ENCODE data around the gene GADL1.
A peak's percentile ranks its signal among the peaks of the same experiment; 100 is the strongest.

The GADL1 gene

DNA sequence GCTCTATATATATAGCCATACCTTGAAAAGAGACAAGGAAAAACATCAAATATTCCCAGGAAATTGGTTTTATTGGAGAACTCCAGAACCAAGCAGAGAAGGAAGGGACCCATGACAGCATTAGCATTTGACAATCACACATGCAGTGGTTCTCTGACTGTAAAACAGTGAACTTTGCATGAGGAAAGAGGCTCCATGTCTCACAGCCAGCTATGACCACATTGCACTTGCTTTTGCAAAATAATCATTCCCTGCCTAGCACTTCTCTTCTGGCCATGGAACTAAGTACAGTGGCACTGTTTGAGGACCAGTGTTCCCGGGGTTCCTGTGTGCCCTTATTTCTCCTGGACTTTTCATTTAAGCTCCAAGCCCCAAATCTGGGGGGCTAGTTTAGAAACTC, 202.5 kb downstream of the GADL1 start:
- DNase-seq = no peak

DNA sequence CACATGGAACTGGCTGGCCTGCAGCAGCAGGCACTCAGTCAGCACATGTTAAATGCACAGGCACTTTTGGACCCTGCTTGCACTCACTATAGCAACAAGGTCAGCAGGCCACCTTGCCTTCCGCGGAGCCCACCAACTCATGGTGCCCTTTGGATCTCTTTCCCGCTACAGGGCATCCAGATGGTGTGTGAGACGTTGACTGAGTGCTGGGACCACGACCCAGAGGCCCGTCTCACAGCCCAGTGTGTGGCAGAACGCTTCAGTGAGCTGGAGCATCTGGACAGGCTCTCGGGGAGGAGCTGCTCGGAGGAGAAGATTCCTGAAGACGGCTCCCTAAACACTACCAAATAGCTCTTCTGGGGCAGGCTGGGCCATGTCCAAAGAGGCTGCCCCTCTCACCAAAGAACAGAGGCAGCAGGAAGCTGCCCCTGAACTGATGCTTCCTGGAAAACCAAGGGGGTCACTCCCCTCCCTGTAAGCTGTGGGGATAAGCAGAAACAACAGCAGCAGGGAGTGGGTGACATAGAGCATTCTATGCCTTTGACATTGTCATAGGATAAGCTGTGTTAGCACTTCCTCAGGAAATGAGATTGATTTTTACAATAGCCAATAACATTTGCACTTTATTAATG, 203.1 kb downstream of the GADL1 start:
- no peak for DNase-seq

DNA sequence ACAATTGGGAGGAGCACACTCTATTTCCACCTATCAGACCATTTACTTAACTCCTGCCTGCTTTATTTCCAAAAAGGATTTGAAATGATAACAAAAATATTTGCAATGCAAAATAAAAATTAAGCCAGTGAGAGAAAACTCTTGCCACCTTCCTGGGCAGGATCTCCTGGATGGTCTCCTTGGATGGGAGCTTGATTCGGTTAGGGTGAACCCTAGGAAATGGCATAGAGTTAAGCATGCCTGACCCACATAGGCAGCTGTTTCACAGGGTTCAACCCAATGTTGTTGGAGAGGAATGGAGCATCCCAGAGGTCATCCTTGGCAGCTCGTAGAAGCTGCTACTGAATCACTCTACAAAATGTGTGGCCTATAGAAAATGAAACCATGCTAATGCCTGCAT, 204.3 kb downstream of the GADL1 start:
- DNase-seq = no peak

DNA sequence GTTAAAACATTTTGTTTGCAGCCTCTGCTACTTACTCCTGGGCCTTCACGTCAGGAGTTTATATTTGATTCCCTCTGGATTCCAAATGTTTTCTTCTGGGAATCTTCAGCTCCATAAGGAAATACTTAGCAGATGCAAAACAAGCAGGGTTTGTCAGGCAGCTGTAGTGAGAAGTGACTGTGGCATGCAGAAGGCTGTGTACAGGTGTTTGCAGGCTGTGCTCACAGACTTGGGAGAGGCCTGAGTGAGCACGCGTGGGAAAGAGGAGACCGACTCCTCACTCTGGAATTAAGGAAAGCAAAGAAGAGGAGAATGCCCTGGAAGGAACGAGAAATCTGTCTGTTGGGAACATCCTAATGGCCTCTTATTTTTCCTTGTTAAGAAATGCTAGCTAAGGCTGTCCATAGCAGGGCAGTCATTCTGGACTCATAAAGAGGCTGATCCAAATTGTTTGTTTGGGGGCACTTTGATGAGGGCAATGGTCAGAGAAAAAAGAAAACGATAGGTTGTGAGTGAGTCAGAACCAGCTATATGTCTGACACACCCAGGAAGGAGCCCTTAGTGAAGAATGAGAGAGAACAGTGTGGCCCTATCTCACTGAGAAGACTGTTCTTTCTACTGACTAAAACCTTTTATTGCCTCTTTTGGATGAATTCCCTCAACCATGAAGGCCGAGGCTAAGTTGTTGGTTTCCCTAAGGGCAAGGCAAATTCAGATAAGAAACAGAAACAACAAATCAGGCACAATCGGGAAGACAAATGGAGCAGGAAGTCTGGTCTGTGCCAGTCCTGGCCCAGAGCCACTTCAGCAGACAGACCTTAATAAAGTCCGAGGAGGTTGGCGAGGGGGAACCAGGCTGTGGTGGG, 205.5 kb downstream of the GADL1 start:
- DNase-seq = peak; percentile 12

DNA sequence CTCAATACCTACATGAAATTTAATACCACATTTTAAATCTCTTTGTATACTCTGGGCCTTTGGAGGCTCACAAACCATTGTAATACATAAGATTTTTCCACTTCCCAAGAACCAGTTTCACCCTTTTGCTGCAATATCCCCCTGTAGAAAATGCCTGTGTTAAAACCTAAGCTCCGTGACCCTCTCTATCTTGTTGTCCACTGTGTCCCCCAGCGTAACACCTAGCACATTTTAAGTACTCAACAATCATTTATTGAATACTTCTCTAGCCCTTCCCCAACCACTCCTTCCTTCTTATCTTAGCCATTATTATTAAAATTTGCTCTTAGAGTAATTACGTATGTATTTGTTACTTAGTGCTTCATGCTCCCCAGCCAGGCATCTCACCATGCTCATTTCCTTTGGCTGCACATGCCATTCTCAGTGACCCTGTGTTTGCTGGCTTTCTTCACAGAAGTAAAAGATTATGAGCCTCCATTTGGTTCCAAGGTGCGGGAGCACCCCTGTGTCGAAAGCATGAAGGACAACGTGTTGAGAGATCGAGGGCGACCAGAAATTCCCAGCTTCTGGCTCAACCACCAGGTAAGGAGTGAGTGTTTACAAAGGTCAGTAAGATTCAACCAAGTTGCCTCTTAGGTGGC, 206.4 kb downstream of the GADL1 start:
- no peak for DNase-seq

DNA sequence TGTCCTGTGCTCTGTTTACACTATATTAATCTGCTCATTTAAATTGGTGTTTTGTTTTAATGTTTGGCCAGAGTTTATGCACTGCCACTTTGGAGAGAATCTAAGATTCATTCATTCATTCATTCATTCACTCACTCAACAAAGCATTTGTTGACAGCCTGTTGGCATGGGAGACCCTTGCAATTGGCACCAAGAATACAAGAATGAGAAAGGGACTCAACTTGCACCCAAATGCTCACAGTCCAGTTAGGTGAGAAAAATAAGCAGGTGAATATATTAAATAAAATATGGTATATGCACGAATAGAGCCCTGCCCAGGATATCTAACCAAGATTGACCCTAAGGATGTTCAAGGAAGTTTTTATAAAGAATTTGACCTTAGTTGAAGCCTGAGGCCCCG, 207.7 kb downstream of the GADL1 start:
- no peak for DNase-seq

DNA sequence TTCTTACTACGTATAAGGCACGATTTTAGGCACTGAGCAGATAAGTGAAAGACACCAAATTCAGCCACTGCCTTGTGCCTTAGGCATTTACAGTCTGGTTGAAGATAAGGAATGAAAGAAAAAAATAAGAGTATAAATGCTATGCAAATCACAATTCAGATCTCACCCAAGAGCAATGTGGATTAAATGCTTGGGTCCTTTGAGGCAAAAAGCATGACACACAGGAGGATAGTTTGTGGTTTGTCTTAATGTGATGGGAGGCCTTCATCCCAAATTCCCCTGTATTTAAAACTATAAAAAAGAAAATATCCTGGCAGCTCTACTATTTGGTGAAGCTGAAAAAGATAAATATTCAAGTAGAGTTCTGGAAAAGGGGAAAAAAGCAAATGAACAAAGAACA, 208.3 kb downstream of the GADL1 start:
- DNase-seq = no peak

DNA sequence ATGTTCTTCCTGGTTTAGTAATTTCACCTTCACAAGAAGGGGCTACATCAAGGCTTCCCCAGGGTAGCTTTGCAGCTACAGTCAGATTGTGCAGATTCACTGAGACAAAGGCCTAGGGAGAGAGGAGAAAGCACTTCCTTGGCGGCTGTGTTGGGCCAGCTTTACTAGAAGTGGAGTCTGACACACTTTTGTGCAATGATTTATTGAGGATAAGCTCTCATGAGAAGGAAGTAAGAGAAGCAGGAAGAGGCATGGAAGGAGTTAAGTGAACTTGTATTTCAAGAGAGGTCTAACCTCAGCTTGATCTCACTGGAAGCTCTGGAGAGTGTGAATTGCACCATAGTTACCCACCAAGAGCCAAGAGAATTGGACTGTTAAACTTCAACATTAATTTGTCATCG, 209.2 kb downstream of the GADL1 start:
- DNase-seq = no peak

DNA sequence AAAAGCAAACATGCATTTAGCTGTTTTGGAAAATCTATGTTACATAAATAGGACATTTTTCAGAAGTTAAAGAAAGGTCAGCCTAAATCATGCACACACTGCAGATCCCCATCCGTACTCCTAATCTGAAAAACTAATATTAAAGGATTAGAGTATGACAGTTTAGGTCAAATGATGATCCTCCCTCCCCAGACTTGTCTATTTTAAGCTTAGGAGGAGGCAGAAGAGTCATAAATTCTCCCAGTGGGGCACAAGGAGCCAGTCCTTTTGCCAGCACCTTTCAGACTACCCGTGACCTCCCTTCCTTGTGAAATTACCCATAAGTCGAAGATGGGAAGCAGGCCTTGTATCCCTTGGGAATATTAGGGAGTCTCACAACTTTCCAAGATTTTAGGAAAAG, 210.1 kb downstream of the GADL1 start:
- DNase-seq = no peak

DNA sequence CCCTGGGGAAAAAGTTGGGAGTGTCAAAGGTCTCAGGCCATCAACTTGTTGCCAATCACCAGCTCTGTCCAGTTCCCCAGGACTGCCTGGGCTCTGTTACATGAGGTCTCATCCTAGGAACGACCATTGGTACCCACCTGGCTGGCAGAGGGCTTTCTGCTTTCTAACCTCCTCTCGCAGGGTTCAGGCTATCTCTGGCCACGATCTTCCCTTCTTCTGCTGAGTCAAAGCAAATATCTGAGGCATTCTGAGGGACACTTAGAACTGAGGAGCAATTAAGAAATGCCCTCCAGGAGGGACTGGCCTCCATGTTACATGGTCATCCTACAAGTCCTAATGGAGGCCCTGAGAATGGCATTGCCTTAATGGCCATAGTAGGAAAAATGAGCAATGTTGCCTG, 210.7 kb downstream of the GADL1 start:
- no peak for DNase-seq

DNA sequence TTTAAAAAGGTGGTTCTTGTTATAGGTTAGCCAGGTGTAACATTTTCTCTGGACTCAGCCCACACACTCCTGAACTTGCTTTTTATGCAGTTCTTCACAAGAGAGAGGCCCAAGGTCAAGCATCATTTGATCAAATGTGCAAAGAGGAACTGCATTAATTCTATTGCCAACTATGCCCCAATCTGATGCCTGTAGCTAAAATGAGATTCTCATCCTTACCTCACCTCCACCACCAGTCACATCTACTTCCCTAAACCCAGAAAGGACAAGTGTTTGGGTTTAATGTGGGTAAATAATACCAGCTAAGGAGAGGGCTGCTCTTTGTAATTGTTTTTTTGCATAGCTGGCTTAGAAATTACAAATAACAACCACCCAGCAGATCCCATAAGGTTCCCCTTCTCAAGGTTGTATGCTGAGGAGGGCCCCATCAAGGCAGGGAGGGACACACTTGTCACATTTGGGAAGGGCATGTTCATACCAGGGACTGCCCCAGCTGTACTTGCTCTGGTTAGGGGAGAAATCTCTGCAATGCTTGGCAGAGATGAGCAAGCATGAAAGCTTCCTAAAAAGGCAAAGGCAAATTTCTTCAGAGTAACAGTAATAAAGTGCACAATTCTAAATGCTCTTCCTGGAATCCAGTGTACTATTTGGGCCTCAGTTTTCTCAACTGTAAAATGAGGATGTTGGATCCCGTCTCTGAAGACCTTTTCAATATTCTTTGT, 211.9 kb downstream of the GADL1 start:
- no peak for DNase-seq

DNA sequence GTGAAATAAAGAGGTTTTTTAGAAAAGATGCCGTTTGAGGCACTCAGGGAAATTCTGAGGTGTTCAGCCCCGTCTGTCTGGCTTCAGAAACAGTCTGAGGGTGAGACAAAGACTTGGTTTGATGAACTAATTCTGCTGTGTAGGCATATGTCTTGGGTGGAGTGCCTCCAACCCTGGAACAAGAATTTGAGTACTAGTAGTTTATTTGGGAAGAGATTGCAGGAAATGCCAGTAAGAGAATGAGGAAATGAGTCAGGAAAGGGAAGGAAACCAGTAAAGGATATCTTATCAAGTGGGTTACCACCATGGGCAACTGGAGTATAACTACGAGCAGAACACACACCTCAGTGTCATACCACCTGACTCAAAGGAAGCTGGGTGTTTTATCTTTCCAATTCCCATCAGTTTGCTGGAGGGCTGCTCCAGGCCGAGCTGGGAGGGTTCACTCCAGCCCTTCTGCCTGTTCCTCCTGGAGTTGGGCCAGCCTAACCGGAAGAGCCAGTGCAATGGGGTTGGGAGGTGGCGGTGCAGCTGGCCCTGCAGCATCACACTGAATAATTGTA, 212.7 kb downstream of the GADL1 start:
- peak; percentile 48 for DNase-seq

DNA sequence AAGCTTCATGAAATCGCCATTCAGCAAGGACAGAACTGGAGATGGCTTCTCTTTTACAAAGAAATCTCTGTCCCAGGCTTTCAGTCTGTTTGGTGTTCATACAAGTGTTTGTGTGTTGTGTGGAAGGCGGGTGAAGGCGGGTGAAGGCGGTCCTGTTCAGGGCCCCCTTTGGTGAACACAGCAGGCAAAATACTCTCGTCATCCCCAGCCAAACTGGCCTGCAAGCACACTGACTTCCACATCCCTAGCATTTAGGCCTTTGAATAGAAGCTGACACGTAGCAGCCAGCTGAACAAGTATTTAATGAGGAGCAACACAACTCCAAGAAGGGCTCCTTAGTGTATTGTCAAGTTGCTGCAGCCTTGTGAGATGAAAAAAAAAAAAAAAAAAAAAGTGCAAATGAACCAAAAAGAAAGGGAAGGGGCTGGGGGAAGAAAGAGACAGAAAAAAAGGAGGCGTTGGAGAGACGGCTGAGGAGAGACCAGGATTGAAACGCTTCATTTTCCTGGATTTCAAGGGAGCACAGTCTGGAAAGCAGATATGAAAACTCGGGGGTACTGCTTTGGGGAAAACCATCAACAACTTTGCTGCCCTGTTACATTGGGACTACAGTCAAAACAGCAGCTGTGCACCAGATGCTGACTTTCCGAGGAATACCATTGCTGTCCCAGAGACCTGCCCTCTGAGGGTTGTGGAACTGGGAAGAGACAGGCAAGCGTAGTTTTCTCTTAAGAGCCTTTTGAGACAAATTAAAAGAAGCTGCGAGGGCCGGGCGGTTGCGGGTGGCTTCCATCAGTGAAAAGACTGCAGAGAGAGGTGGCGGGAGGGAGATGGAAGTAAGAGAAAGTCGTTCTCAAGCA, 213.4 kb downstream of the GADL1 start:
- peak; percentile 82 for DNase-seq

DNA sequence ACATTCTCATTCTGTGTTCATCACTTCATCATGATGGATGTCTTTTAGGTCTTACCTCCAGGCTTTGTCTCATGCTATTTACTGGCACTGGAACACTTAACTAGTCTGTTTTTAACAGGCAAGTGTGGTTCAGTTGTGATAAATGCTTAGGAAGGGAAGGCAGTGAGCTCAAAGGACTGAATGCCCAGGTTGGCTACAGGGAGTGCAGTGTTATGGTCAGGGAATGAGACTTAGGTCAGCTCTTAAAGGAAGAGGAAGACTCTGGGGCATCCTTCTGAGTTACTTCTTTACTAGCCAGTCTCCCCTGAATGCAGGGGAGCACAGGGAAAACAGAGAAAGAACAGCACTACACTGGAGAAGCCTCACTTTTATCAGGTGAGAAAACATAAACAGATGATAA, 215.4 kb downstream of the GADL1 start:
- DNase-seq = no peak

DNA sequence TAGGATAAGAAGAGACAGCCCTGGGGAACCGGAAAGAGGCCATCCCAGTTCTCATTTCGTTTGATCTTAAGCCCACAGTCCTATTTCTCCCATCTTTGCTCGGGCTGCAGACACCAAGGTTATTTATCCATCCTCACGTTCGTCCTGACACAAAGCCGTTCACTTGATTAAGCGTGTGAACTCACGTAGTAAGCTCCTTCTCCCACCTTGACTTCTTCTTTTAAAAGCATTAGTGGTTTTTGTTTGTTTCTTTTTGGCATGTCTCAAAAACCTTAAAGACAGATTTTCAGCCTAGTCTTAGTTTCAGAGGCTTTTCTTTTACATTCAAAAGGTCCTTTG, 217.1 kb downstream of the GADL1 start:
- no peak for DNase-seq

DNA sequence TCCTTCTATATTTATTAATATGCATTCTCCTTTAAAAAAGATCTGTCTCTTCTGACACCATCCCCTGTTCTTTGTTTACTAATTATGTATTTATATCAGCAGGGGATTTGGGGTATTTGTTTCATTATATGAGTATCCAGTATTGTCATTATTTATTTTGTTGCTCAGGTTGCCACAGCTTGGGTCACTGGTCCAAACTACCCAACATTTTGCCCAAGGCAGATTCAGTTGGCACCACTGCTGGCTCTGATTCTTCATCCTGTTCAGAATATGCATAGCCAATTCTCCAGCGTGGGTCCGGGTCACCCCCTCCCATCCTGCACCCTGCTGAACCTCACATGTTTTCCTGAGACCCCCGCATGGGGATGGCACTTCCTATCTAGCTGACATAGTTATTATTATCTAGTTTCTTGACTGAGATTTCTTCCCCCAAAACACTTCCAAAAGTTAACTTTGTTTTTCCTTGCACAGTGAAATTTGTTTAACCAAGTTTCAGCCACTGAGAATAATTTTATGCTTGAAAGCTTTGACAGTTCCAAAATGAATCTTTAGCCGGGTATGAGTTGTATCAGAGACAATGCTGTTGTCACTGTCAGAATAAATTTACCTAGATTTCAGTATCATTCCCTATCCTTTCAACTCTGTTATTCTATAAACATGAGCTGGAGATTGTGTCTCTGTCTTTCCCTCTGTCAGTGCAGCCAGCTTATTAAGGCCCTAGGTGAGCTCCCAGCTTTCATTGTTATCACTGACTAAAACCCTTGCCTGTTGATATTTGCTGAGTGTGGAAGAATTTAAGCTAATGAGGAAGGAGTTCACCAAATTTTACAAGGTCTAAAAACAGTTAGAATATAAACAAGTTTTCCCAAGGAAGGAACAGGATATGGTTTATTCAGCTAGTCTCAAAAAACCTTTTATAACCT, 217.8 kb downstream of the GADL1 start:
- DNase-seq = no peak

Measured in midbrain (tissue), 1 donor.